ENCODE results near the gene RCOR1.

Gene RCOR1

GRCh38 chr14:102579696-102580549 lies 12.5 kb upstream of the RCOR1 start:
- H3K27me3 Mint-ChIP-seq, result peaks cover 0 to 6% of the 10 kb centered on the region in 2 donors
- H3K36me3 Mint-ChIP-seq, result no peaks in the 10 kb centered on the region
- peaks cover 2 to 9% of the 10 kb centered on the region in 2 donors for H3K4me1 Mint-ChIP-seq
- no peak for ATAC-seq (replicated peaks)
- no peaks in the 10 kb centered on the region for H3K9me3 Mint-ChIP-seq
- no peak for DNase-seq
- no peak overlapping the region for H3K4me3 Mint-ChIP-seq
- peak overlapping the region; percentile 37 for H3K27ac Mint-ChIP-seq

- no peak for DNase-seq
- Mint-ChIP-seq H3K9me3 (no peaks in the 10 kb centered on the region), H3K36me3 (no peaks in the 10 kb centered on the region), H3K4me1 (peaks cover under 1 to 4% of the 10 kb centered on the region in 2 donors), H3K27ac (no peak overlapping the region), H3K4me3 (no peak overlapping the region), H3K27me3 (peaks cover 0 to 6% of the 10 kb centered on the region in 2 donors)
- no peak for ATAC-seq (replicated peaks)
These were observed 11.8 kb upstream of the RCOR1 start for GRCh38 chr14:102580550-102581110.

- Mint-ChIP-seq H3K27me3 (peaks cover 0 to 6% of the 10 kb centered on the region in 2 donors), H3K4me1 (peaks cover 1 to 4% of the 10 kb centered on the region in 2 donors), H3K4me3 (no peak overlapping the region), H3K27ac (no peak overlapping the region), H3K9me3 (no peaks in the 10 kb centered on the region), H3K36me3 (no peaks in the 10 kb centered on the region)
- DNase-seq, result no peak
- ATAC-seq (replicated peaks), result no peak
These were observed 11.3 kb upstream of the RCOR1 start for GRCh38 chr14:102581193-102581592.

GRCh38 chr14:102583726-102584125 lies 8.7 kb upstream of the RCOR1 start:
- Mint-ChIP-seq H3K36me3 (no peaks in the 10 kb centered on the region), H3K27ac (no peak overlapping the region), H3K27me3 (peaks cover 0 to 6% of the 10 kb centered on the region in 2 donors), H3K4me1 (peaks cover 1 to 12% of the 10 kb centered on the region in 2 donors), H3K9me3 (no peaks in the 10 kb centered on the region), H3K4me3 (no peak overlapping the region)
- DNase-seq, result no peak
- ATAC-seq (replicated peaks), result no peak

- Mint-ChIP-seq H3K27me3 (peaks cover 0 to 6% of the 10 kb centered on the region in 2 donors), H3K4me3 (no peak overlapping the region), H3K9me3 (no peaks in the 10 kb centered on the region), H3K36me3 (no peaks in the 10 kb centered on the region), H3K27ac (no peak overlapping the region), H3K4me1 (peaks cover 7 to 15% of the 10 kb centered on the region in 2 donors)
- DNase-seq (no peak), ATAC-seq (replicated peaks) (no peak)
These were observed 7.3 kb upstream of the RCOR1 start for GRCh38 chr14:102584871-102585869.

- Mint-ChIP-seq H3K36me3 (no peaks in the 10 kb centered on the region), H3K9me3 (no peaks in the 10 kb centered on the region), H3K4me1 (peaks cover 7 to 26% of the 10 kb centered on the region in 2 donors), H3K27ac (no peak overlapping the region), H3K27me3 (peaks cover 0 to 3% of the 10 kb centered on the region in 2 donors), H3K4me3 (no peak overlapping the region)
- ATAC-seq (replicated peaks) (no peak), DNase-seq (no peak)
These were observed 5.9 kb upstream of the RCOR1 start for GRCh38 chr14:102586420-102587104.

- DNase-seq (no peak), ATAC-seq (replicated peaks) (no peak)
- H3K27me3 Mint-ChIP-seq, result no peaks in the 10 kb centered on the region
- H3K9me3 Mint-ChIP-seq, result no peaks in the 10 kb centered on the region
- no peak overlapping the region for H3K27ac Mint-ChIP-seq
- no peaks in the 10 kb centered on the region for H3K36me3 Mint-ChIP-seq
- no peak overlapping the region for H3K4me3 Mint-ChIP-seq
- H3K4me1 Mint-ChIP-seq, result peaks cover 9 to 32% of the 10 kb centered on the region in 2 donors
These were observed 3.6 kb upstream of the RCOR1 start for GRCh38 chr14:102588821-102589220.

GRCh38 chr14:102589761-102590290 lies 2.6 kb upstream of the RCOR1 start:
- no peaks in the 10 kb centered on the region for H3K27me3 Mint-ChIP-seq
- no peak for DNase-seq
- H3K27ac Mint-ChIP-seq, result peak overlapping the region; percentile 76
- ATAC-seq (replicated peaks), result no peak
- H3K4me3 Mint-ChIP-seq, result peak overlapping the region in 1 of 2 donors; percentile 26
- H3K9me3 Mint-ChIP-seq, result no peaks in the 10 kb centered on the region
- peaks cover 0 to 2% of the 10 kb centered on the region in 2 donors for H3K36me3 Mint-ChIP-seq
- H3K4me1 Mint-ChIP-seq, result peaks cover 12 to 40% of the 10 kb centered on the region in 2 donors

GRCh38 chr14:102590667-102591099 lies 1.8 kb upstream of the RCOR1 start:
- H3K27ac Mint-ChIP-seq, result no peak overlapping the region
- peaks cover 12 to 41% of the 10 kb centered on the region in 2 donors for H3K4me1 Mint-ChIP-seq
- peaks cover 3 to 6% of the 10 kb centered on the region in 2 donors for H3K36me3 Mint-ChIP-seq
- peak overlapping the region; percentile 96 to 100 for H3K4me3 Mint-ChIP-seq
- H3K27me3 Mint-ChIP-seq, result no peaks in the 10 kb centered on the region
- H3K9me3 Mint-ChIP-seq, result no peaks in the 10 kb centered on the region
- DNase-seq (no peak), ATAC-seq (replicated peaks) (no peak)

- DNase-seq (no peak), ATAC-seq (replicated peaks) (peak in 1 of 2 donors; percentile 14)
- Mint-ChIP-seq H3K9me3 (no peaks in the 10 kb centered on the region), H3K4me3 (peak overlapping the region; percentile 96 to 100), H3K27me3 (no peaks in the 10 kb centered on the region), H3K27ac (peak overlapping the region; percentile 100), H3K36me3 (peaks cover 3 to 7% of the 10 kb centered on the region in 2 donors), H3K4me1 (peaks cover 12 to 46% of the 10 kb centered on the region in 2 donors)
These were observed 991 bp upstream of the RCOR1 start for GRCh38 chr14:102591372-102591943.

- no peak overlapping the region for H3K27ac Mint-ChIP-seq
- peaks cover 12 to 42% of the 10 kb centered on the region in 2 donors for H3K4me1 Mint-ChIP-seq
- no peaks in the 10 kb centered on the region for H3K9me3 Mint-ChIP-seq
- H3K4me3 Mint-ChIP-seq, result peak overlapping the region; percentile 69 to 95
- H3K27me3 Mint-ChIP-seq, result no peaks in the 10 kb centered on the region
- H3K36me3 Mint-ChIP-seq, result peaks cover 3 to 8% of the 10 kb centered on the region in 2 donors
- ATAC-seq (replicated peaks) (peak; percentile 15 to 17), DNase-seq (no peak)
These were observed 263 bp downstream of the RCOR1 start for GRCh38 chr14:102592763-102593060.

- Mint-ChIP-seq H3K27me3 (no peaks in the 10 kb centered on the region), H3K27ac (peak overlapping the region; percentile 88), H3K4me3 (peak overlapping the region; percentile 93 to 95), H3K4me1 (peaks cover 12 to 42% of the 10 kb centered on the region in 2 donors), H3K9me3 (no peaks in the 10 kb centered on the region), H3K36me3 (peaks cover 3 to 9% of the 10 kb centered on the region in 2 donors)
- DNase-seq (peak; percentile 44), ATAC-seq (replicated peaks) (peak; percentile 20 to 22)
These were observed 794 bp downstream of the RCOR1 start for GRCh38 chr14:102593061-102593824.

GRCh38 chr14:102593825-102594137 lies 1.3 kb downstream of the RCOR1 start:
- Mint-ChIP-seq H3K4me3 (peak overlapping the region; percentile 93 to 95), H3K4me1 (peaks cover 12 to 43% of the 10 kb centered on the region in 2 donors), H3K27me3 (no peaks in the 10 kb centered on the region), H3K9me3 (no peaks in the 10 kb centered on the region), H3K36me3 (peaks cover 3 to 9% of the 10 kb centered on the region in 2 donors), H3K27ac (peak overlapping the region; percentile 88)
- ATAC-seq (replicated peaks) (no peak), DNase-seq (no peak)

All from stimulated activated naive B cell treated with anti-CD40 and anti-IgM and Interleukin-4, amounts not matched to agents 10 μg/mL and 1 μg/mL and 100 μg/mL, for 72 hours (primary cell).